GM18526 (cell line): ENCODE data around the gene CRMP1.

ENCODE experiments used
- POLR2A ChIP-seq: IDR thresholded peaks from 3 replicates; pipeline ENCODE4 v1.6.1; 2011; ENCODE audit not compliant: insufficient read length; ENCODE audit errors: extremely low read depth

The CRMP1 gene

GRCh38 chr4:5852523-5853202, 40.2 kb downstream of the CRMP1 start:
- TF ChIP-seq POLR2A, result no peak

- TF ChIP-seq POLR2A, result no peak
These were observed 41.1 kb downstream of the CRMP1 start for GRCh38 chr4:5851637-5852301.

GRCh38 chr4:5845035-5845905, 47.6 kb downstream of the CRMP1 start:
- no peak for TF ChIP-seq POLR2A

GRCh38 chr4:5843573-5844530, 49.0 kb downstream of the CRMP1 start:
- TF ChIP-seq POLR2A, result no peak

GRCh38 chr4:5842456-5842855, 50.4 kb downstream of the CRMP1 start:
- no peak for TF ChIP-seq POLR2A

- no peak for TF ChIP-seq POLR2A
These were observed 52.9 kb downstream of the CRMP1 start for GRCh38 chr4:5839751-5840674.

- TF ChIP-seq POLR2A, result no peak
These were observed 53.6 kb downstream of the CRMP1 start for GRCh38 chr4:5839332-5839731.

- no peak for TF ChIP-seq POLR2A
These were observed 55.9 kb downstream of the CRMP1 start for GRCh38 chr4:5836943-5837342.

GRCh38 chr4:5828005-5828391, 64.9 kb downstream of the CRMP1 start:
- no peak for TF ChIP-seq POLR2A

GRCh38 chr4:5827108-5828004, 65.5 kb downstream of the CRMP1 start:
- no peak for TF ChIP-seq POLR2A

GRCh38 chr4:5826437-5827107, 66.3 kb downstream of the CRMP1 start:
- no peak for TF ChIP-seq POLR2A

- no peak for TF ChIP-seq POLR2A
These were observed 67.4 kb downstream of the CRMP1 start for GRCh38 chr4:5825321-5826041.
